Measurements from ENCODE around the gene TCF3. TPM values are rescaled to one million over a fixed set of nuclear protein-coding genes. Genes with fewer than 3 reads are reported as not detected.

Gene TCF3
- total and polyA plus RNA-seq, 11 donors, result 13.2 to 40.2 (median 22.3) TPM

DNA sequence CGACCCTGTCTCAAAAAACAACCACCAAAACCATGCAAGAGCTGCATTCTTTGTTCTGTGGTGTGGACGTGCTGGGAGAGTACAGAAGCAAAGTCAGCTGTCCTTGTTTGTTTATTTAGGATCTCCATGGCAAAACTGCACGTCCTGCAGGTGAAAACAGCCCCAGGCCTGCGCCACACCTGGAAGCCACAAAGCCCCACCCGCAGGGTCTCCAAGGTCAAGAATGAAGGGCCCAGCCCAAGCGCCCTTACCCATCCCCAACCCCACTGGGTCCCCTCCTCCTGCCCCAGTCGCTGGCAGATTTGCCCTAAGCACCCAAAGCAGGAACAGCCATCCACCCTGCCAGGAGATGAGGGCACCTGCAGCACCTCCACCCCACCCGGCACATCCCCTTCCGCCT, 70.2 kb downstream of the TCF3 start:
- intact Hi-C loops (cut with DNase I), result no loop called here
- DNase-seq, result no peak
- 92 to 97% (median 95%) methylated on average over 5 to 9 of the region's 9 CpGs for WGBS, 4 donors
- no peak overlapping the region for H3K27ac ChIP-seq
- peaks cover 0 to 10% (median under 1%) of the 10 kb centered on the region in 12 donors for H3K4me1 ChIP-seq
- no peak overlapping the region for H3K4me3 ChIP-seq
- peaks cover 0 to 77% (median 64%) of the 10 kb centered on the region in 9 donors for H3K36me3 ChIP-seq
- H3K27me3 ChIP-seq, result no peaks in the 10 kb centered on the region
- H3K9me3 ChIP-seq, result no peaks in the 10 kb centered on the region
- TF ChIP-seq CTCF (IDR thresholded peaks at IDR 0.05) (no peak), POLR2A (IDR thresholded peaks at IDR 0.05) (no peak)
- ATAC-seq, result no peak

GRCh38 chr19:1580957-1581356, 71.5 kb downstream of the TCF3 start:
- H3K4me3 ChIP-seq, result no peak overlapping the region
- intact Hi-C loops (cut with DNase I), result no loop called here
- 91 to 99% (median 94%) methylated on average over 20 to 22 of the region's 22 CpGs for WGBS, 4 donors
- peaks cover 0 to 16% (median 1%) of the 10 kb centered on the region in 12 donors for H3K4me1 ChIP-seq
- no peaks in the 10 kb centered on the region for H3K9me3 ChIP-seq
- peaks cover 0 to 89% (median 69%) of the 10 kb centered on the region in 9 donors for H3K36me3 ChIP-seq
- H3K27ac ChIP-seq, result no peak overlapping the region
- ATAC-seq (no peak), DNase-seq (no peak)
- no peaks in the 10 kb centered on the region for H3K27me3 ChIP-seq
- no peak for TF ChIP-seq POLR2A (IDR thresholded peaks at IDR 0.05)

GRCh38 chr19:1580382-1580781, 72.0 kb downstream of the TCF3 start:
- no peaks in the 10 kb centered on the region for H3K9me3 ChIP-seq

GRCh38 chr19:1579222-1579621, 73.2 kb downstream of the TCF3 start:
- 96 to 98% (median 96%) methylated on average over 20 of the region's 20 CpGs for WGBS, 4 donors
- H3K4me1 ChIP-seq, result peaks cover 0 to 16% (median 1%) of the 10 kb centered on the region in 12 donors

More at GRCh38 chr19:1580382-1580781, 72.0 kb downstream of the TCF3 start:
- WGBS, 4 donors, result 88 to 92% (median 88%) methylated on average over 20 of the region's 20 CpGs
- ATAC-seq (no peak), DNase-seq (no peak)
- H3K27ac ChIP-seq, result no peak overlapping the region
- intact Hi-C loops (cut with DNase I), result no loop called here
- H3K4me1 ChIP-seq, result peaks cover 0 to 16% (median 1%) of the 10 kb centered on the region in 12 donors
- no peak overlapping the region for H3K4me3 ChIP-seq
- TF ChIP-seq POLR2A (IDR thresholded peaks at IDR 0.05) (no peak), CTCF (IDR thresholded peaks at IDR 0.05) (no peak)
- H3K36me3 ChIP-seq, result peaks cover 0 to 89% (median 69%) of the 10 kb centered on the region in 9 donors
- no peaks in the 10 kb centered on the region for H3K27me3 ChIP-seq

More at GRCh38 chr19:1579222-1579621, 73.2 kb downstream of the TCF3 start:
- TF ChIP-seq POLR2A (IDR thresholded peaks at IDR 0.05) (no peak), CTCF (IDR thresholded peaks at IDR 0.05) (no peak)
- no peak for ATAC-seq
- Histone ChIP-seq H3K36me3 (peaks cover 0 to 81% (median 63%) of the 10 kb centered on the region in 9 donors), H3K27ac (no peak overlapping the region), H3K9me3 (no peaks in the 10 kb centered on the region), H3K4me3 (no peak overlapping the region), H3K27me3 (no peaks in the 10 kb centered on the region)
- intact Hi-C loops (cut with DNase I), result no loop called here
- DNase-seq, result no peak
